Kidney glomerular epithelial cell (primary cell): ENCODE measurements around the gene AGBL4.
A peak's percentile ranks its signal among the peaks of the same experiment; 100 is the strongest.
"Not testable (repeated sequence)": the region's sequence is repeated elsewhere in the genome, so short reads cannot be mapped to it uniquely, and the experiment has no call there.

Experiments used
- DNase-seq: peaks from one replicate; lab custom pipeline; 2025; lab: John Stamatoyannopoulos, UW

AGBL4 gene

DNA sequence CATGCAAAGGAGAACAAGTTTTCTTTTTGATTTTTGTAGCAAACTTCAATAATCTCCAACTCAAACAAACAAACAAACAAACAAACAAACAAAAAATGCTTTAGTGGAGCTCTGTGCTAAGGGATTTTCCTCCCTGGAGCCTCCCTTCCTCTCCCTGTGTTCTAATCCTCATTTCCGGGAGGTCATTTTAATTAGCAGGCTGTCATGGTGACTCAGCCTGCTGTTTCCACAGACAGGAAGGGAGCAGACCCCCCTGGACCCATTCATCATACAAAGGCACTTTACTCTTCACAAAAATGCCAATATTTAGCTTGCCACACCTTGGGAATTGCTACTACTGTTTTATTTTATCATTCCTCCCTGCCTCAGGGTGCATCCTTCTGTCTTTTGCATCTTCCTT is 1490.8 kb downstream of the AGBL4 start:
- no peak for DNase-seq

DNA sequence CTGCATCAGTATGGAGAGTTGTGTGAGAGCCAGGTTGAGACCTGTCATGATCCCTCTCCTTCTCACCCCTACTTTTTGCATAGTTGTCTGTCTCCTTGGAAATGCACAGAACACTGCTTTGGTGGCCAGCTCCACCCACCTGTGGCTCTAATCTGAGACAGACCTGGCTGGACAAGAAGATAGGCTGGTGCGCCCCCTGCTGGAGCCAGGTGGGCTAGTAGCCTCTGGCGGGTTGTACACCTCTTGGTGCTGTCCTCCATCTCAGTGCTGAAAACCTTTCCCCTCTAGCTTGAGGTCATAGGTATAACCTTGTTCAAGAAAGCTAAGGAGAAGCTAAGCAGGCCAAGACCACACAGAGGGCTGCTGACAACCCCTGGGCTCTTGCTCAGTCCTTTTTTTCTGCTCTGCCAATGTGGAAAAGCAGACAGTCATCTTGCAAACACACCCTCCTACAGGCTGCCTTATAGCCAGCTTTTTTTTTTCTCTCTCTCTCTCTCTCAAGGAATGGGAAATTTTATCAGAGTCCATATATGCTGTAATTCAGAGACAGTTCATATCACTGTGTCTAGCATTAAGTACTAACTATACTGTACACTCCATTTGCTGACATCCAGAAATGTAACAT is 1492.9 kb downstream of the AGBL4 start:
- peak; percentile 70 for DNase-seq

DNA sequence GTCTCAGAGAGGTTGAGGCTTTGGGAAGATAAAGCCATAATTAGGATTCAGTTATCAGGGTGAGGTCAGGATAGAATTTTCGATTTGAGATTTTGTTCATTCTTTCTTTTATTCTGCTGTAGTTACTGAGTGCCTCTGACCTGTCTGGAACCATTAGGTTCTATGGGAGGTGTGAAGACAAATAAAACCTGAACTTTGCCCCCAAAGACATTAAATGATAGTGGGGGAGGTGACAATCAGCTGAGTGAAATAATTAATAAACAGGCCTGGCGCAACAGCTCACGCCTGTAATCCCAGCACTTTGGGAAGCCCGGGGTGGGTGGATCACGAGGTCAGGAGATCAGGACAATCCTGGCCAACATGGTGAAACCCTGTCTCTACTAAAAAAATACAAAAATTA is 1496.7 kb downstream of the AGBL4 start:
- DNase-seq: no peak

DNA sequence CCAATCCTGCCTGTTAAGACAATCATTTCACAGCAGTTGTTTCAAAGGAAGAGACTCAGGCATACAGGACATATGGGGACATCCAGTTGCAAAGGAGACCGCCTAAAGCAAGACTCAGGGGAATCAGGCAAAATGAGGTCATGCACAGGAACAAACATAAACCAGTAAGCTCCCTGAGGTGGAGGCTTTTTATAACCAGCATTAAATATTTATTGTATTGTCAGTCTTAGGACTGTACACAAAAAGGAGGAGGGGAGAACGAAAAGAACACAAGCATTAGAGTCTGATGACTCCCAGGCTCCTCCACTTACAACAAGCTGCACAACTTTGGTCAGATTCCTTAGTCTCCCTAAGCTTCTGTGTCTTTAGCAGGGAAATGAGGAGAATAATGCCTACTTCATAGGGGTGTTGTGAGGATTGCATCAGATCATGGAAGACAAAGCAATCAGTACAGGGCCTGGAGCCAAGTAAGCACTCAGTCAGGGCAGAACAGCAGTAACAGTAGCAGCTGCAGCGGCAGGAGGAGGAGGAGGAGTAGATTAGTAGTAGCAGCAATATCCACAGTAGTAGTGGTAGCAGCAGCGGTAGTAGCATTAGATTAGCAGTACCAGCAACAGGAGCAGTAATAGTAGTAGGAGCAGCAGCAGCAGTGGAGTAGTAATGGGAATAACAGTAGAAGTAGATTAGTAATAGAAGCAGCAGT is 1497.6 kb downstream of the AGBL4 start:
- DNase-seq: no peak

DNA sequence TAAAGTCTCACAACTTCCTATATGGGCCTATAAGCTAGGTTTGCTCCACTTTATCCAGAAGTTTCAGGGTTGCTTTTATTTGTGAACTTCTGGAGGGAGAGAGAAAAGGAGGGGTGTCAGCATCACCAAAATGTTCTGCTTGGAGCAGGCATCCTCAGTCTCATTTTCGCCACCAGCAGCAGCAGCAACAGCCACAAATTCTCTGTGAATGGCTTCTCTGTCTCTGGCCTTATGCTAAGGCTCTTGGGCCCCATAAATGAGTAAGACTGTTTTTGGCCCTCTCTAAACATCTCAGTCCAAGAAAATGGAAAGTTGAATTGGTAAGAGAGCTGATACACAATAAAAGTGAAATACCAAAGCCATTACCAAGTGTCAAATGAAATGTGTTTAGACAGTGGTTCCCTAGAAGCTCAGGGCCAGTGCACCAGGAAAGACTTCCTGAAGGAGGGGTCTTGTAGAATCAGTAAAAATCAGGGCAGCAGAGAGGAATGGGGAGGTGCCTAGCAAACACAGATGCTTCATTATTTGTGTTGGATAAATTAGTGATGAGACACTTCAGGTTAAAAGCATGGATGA is 1498.8 kb downstream of the AGBL4 start:
- DNase-seq: no peak

DNA sequence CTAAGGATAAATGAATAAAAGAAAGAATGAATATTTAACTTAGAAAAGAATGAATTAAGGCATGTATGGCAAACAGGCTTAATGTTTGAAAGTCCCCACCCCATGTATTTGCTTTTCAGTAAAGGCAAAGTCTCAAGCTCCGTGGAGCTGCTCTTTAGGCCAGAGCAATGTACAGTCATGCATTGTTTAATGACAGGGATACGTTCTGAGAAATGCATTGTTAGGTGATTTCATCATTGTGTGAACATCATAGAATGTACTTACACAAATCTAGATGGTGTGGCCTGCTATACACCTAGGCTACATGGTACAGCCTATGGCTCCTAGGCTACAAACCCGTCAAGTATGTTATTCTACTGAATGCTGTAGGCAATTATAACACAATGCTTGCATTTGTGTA is 1500.2 kb downstream of the AGBL4 start:
- DNase-seq: no peak

DNA sequence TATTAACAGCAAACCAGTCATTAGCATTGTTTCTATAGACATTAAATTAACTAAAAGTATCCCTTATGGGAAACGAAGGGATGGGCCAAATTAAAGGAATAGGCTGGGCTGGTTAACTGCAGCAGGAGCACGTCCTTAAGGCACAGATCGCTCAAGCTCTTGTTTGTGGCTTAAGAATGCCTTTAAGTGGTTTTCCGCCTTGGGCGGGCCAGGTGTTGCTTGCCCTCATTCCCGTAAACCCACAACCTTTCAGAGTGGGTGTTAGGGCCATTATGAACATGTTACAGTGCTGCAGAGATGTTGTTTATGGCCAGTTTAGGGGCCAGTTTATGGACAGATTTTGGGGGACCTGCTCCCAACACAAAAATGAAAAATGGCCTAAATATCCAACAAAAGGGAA is 1503.9 kb downstream of the AGBL4 start:
- not testable (repeated sequence) for DNase-seq

DNA sequence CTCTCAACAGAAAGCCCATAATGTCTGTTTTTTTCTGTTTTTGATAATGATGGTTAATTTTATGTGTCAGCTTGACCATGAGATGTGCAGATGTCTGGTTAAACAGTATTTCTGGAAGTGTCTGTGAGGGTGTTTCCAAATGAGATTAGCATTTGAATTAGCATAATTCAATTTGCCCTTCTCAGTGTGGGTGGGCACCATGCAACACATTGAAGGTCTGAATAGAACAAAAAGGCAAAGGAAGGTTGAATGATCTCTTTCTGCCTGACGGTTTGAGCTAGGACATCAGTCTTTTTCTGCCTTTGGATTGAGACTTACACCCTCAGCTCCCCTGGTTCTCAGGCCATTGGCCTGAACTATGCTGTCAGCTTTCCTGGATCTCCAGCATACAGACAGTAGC is 1516.9 kb downstream of the AGBL4 start:
- no peak for DNase-seq

DNA sequence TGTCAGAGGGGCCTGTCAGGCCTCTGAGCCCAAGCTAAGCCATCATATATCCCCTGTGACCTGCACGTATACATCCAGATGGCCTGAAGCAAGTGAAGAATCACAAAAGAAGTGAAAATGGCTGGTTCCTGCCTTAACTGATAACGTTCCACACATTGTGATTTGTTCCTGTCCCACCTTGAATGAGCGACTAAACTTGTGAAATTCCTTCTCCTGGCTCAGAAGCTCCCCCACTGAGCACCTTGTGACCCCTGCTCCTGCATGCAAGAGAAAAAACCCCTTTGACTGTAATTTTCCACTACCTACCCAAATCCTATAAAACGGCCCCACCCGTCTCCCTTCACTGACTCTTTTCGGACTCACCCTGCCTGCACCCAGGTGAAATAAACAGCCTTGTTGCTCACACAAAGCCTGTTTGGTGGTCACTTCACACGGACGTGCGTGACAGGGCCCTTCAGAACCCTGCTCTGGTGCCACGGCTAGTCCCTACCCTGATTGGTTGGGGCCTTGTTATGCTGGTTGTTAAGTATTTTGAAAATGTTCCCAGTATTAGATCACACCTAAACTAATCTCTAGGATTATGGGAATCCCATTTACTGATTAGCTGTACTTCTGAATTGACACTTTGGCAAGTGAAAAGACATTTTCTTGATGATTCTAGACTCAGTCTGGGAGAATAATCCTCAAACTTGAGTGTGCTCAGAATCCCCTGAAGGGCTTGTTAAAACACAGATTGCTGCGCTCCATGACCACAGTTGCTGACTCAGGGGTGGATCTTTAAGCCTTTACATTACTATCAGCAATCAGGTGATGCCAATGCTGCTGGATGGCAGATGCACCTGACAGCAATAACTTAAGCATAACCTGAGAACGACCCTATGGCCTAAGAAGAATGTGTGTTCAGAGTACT is 1523.0 kb downstream of the AGBL4 start:
- DNase-seq: no peak

DNA sequence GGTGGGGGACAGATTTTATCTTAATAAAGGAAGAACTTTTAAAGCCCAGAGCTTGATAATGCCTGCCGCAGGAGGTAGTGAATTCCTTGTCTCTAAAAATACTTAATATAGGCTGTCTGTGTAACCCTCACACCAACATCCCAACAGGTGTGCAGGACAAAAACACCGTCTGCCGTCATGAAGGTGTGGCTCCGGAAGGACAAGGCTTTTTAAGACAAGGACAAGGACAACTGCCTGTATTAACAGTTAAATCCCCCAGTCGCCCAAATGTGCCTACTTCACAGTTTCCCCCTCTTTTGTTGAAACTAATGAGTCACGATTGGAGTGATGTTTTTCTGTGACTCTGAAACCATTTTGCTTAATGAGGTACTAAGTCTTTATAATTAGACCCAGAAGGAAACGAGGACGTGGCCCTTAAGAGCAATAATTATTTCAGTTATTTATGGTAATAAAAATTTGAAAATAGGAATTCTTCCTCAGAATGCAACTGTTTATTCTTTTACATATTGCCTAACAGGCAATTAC is 1524.5 kb downstream of the AGBL4 start:
- no peak for DNase-seq

DNA sequence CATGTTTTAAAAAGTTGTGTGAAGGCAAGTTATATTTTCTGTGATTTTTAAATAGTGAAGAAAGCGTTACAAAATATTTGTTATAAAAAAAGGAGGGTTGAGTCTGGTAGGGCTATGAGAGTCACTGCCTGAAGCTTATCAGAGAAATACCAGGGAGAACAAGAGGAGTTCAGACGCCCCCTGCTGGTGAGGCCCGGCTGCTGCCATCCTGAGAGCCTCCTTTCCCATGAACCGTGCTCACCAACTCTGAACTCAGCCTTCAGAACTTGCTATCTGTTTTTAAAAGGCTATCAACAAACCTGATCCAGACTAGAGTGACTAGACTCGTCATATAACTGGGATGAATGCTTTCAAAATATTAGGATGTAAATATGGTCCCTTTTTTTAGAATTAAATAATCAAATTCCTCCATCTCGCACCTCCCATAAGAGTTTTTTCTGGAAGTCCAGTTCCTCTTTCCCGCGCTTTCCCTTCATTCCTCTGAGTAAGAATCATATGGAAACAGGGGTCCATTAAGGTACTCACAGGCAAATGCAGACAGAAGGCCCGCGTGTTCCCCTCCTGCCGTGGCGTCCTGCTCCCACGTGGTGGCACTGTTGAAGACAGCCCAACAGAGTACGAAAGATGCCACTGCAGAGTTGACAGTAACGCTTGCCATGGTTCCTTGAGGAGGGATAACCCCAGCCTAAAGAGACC is 1525.5 kb downstream of the AGBL4 start:
- DNase-seq: peak; percentile 48

DNA sequence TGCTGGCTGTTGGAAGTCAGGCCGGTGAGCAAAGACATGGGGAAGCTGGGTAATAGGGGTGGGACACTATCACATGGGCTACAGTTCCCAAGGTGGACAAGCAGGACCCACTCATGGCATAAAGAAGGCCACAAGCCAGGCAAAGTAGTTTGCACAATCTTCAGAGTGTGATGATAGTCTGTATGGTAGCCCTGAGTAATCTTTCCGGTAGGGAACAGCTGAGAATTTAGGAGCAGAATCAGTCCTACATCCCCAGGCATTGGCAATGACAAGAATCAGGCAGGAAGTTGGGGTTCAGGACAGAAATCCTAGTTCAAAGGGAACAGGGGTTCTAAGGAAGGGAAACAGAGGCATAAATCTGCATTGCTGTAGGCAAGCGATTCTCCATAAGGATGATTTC is 1527.8 kb downstream of the AGBL4 start:
- DNase-seq: no peak

DNA sequence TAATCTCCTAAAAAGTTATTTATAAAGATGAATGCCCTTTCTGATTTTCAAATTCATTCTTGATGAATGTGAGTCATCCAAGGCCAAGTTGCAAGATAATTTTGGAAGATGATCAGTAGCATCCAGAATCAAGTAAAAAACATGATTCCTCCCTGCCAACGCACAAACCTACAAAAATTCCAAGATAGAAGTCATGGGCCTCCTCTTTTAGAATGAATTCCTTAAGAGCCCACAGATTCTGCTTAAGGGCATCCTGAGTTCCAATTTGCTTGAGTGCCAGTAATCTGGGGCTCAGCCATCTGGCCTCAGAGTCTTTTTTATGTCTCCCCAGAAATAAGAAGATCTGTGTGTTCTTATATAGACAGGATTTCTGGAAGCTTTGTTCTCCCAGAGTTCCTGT is 1528.6 kb downstream of the AGBL4 start:
- no peak for DNase-seq

DNA sequence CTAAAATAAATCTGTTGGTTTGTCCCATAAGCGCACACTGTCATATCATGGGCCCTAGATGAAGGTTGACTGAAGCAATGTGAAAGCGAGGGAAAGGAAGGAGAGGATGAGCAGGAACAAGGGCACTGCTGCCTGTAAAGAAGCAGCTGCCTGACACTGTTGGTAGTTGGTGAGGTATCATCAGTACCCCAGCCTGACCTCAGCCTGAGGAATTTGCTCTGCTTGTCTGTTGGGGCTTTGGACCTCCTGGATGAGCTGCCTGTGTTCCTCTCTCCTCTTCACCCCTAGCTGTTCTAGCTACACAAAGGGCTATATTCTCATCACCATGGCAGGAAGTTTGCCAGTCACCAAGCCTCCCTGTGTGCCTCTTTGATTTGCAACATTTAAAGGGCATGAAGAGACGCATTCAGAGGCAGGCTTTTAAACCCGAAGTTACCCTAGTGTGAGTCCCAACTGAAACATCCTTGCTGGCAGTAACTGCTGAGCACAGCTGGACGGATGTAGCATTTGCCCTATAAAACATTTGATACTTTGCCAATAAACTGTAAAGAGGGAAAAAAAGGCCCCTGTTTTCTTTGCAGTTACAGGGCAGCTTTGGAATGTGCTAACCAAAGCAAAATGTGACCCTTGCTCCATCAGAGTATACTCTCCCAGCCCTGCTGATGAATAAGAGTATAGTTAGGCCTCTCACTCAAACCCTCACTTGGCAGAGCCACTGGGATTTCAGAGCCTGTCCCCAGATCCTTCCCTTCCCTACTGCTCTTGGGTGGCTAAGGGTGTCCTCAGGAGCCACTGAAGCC is 1529.6 kb downstream of the AGBL4 start:
- DNase-seq: peak; percentile 85

DNA sequence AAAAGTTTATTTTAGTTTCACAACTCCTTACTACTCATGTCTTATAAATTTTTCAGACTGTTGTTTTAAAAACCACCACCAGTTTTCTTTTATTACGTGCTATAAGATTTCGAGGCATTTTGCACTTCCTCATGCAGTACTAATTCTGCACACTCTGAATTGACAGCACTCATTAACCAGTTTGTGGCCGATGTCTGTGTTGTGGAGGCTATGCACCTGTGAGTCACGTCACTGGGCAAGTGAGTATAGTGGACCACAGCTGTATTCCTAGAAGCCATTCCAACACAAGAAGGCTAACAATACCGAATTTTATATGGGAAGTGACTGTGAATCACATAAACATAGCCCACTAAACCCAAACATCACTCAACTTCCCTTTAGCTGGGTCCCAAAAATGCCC is 1530.7 kb downstream of the AGBL4 start:
- DNase-seq: no peak

DNA sequence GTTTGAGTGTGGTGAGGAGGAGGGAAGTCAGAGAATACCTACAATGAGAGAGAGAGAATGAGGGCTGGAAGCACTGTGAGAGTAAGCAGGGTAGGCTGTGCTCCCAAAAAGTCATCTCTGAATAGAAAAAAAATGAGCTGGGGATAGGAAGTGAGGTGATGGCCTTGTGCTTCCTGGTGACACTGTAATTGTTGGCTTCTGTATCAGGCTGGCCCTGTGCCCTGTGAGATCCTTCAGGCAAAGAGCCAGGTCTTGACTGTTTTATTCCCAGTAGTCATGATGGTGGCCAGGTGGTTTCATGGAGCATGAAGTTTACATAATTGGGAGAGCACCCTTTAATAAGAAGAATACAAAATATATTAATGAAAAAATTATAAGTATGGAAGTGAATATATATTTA is 1531.4 kb downstream of the AGBL4 start:
- DNase-seq: no peak

DNA sequence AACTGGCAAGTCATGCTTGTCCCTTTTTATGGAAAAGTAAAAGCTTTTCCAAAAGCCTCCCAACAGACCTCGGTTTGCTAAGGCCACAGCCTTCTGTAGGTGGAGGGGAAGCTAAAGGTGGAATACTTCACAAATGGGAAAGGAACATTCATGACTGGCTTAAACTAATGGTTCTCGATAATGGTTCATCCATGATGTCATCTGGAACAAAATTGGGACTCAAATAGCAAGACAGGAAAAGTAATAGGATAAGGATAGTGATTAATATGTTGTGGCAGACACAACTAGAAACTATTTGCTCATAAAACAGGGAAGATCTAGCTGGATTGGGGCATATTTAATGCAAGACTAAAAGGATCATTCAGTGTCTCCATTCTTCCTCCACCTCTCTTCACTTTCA is 1535.0 kb downstream of the AGBL4 start:
- DNase-seq: no peak
